GM12878 (cell line): ENCODE measurements around the gene PITPNM1.

Source experiments
- CEBPB ChIP-seq, 2 experiments: fragments of 150-350 bp in 1 of 2; IDR thresholded peaks; 2 replicates each; pipeline ENCODE4 v1.6.1; 2012 to 2014; ENCODE audit warnings: low read depth in 2 of 2, low read length in 2 of 2, borderline replicate concordance in 1 of 2, inconsistent platforms in 1 of 2
- CREB1 ChIP-seq: IDR thresholded peaks from 2 replicates; pipeline ENCODE4 v1.6.1; 2012; ENCODE audit warnings: low read depth, mild to moderate bottlenecking, inconsistent platforms
- EZH2 ChIP-seq: IDR thresholded peaks from 2 replicates; pipeline ENCODE4 v1.6.1; 2012; ENCODE audit warnings: low read depth, mild to moderate bottlenecking, control low read depth, inconsistent platforms, low read length, borderline replicate concordance; ENCODE audit not compliant: control insufficient read depth
- POLR2A ChIP-seq: IDR thresholded peaks from 2 replicates; pipeline ENCODE4 v1.6.1; 2011; ENCODE audit warnings: low read depth, mild to moderate bottlenecking, low read length
- SREBF1 ChIP-seq: IDR thresholded peaks from 2 replicates; pipeline ENCODE4 v1.6.1; 2012; ENCODE audit warnings: mild to moderate bottlenecking, low read length
- TF ChIP-seq, protein P1 (sequence below): IDR thresholded peaks from 2 replicates; pipeline ENCODE4 v1.6.1; 2012; ENCODE audit warnings: improper control_type of control experiment, low read depth, low read length; ENCODE audit not compliant: insufficient replicate concordance

DNA sequence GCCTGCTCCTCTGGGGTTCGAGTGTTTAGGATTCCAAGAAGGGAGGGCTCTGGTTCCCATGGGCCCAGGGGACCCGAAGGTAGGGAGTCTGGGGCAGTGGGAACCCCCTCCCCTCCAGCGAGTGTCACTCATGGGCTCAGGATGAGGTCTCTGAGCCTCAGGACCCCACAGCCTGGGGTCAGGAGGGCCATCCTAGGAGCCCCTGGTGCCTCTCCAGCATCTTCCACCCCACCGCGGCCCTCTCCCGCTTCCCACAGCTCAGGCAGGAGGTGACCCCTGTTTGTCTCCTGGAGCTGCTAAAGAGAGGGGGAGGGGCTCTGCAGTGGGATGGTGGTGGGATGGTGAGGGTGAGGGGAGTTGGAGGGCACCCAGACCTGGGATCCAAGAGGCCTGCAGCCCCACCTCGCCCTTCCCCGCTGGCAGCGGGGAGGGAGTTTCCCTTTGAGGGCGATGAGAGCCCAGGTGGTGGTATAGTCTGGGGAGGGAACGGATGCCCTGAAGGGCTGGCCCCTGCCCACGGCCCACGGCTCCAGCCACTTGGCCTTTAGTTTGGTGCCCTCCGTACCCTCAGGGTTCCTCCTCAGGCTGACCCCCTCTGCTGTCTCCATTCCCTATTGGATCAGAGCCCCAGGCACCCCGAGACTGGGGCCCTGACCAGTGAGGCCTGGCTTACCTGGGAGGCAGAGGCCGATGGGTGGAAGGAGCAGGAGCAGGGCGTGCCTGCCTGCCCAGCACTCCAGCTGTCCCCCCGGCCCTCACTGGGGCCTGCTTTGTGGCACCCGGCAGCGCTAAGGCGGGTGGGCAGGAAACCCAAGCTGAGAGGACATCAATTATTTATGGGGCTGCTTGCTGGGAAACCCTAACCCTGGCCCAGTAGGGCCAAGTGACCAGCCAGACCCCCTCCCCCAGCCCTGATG, 51.1 kb downstream of the PITPNM1 start:
- TF ChIP-seq CEBPB (IDR thresholded peaks at IDR 0.05; ENCODE audit: borderline replicate concordance in 1 of 2, low read depth in 2 of 2, low read length in 2 of 2) (no peak), SREBF1 (no peak), POLR2A (0 out of 2 replicates have a peak, but pooled peaks have one; percentile 6), EZH2 (no peak), CREB1 (no peak)
- TF ChIP-seq, protein P1, sequence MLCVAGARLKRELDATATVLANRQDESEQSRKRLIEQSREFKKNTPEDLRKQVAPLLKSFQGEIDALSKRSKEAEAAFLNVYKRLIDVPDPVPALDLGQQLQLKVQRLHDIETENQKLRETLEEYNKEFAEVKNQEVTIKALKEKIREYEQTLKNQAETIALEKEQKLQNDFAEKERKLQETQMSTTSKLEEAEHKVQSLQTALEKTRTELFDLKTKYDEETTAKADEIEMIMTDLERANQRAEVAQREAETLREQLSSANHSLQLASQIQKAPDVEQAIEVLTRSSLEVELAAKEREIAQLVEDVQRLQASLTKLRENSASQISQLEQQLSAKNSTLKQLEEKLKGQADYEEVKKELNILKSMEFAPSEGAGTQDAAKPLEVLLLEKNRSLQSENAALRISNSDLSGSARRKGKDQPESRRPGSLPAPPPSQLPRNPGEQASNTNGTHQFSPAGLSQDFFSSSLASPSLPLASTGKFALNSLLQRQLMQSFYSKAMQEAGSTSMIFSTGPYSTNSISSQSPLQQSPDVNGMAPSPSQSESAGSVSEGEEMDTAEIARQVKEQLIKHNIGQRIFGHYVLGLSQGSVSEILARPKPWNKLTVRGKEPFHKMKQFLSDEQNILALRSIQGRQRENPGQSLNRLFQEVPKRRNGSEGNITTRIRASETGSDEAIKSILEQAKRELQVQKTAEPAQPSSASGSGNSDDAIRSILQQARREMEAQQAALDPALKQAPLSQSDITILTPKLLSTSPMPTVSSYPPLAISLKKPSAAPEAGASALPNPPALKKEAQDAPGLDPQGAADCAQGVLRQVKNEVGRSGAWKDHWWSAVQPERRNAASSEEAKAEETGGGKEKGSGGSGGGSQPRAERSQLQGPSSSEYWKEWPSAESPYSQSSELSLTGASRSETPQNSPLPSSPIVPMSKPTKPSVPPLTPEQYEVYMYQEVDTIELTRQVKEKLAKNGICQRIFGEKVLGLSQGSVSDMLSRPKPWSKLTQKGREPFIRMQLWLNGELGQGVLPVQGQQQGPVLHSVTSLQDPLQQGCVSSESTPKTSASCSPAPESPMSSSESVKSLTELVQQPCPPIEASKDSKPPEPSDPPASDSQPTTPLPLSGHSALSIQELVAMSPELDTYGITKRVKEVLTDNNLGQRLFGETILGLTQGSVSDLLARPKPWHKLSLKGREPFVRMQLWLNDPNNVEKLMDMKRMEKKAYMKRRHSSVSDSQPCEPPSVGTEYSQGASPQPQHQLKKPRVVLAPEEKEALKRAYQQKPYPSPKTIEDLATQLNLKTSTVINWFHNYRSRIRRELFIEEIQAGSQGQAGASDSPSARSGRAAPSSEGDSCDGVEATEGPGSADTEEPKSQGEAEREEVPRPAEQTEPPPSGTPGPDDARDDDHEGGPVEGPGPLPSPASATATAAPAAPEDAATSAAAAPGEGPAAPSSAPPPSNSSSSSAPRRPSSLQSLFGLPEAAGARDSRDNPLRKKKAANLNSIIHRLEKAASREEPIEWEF, result no peak
